HepG2 (cell line): ENCODE measurements around the gene AKAP9. TPM values are rescaled to one million over a fixed set of nuclear protein-coding genes. Genes with fewer than 3 reads are reported as not detected.

ENCODE experiments used
- BCLAF1 ChIP-seq: fragments of 450-650 bp; IDR thresholded peaks from 2 replicates; pipeline ENCODE4 v1.6.1; 2017; ENCODE audit warnings: mild to moderate bottlenecking
- CREM ChIP-seq, 2 experiments: sonication (generic) in 1 of 2; formaldehyde crosslinking in 1 of 2; IDR thresholded peaks; 2 replicates each; pipeline versions ENCODE4 v1.4.0 to v1.6.1; 2016 to 2020; ENCODE audit warnings: antibody characterized with exemption in 1 of 2, mild to moderate bottlenecking in 1 of 2, missing genetic modification reagents in 1 of 2
- DBP ChIP-seq: sonication (generic); formaldehyde crosslinking; IDR thresholded peaks from 2 replicates; pipeline ENCODE4 v1.4.0; 2020; ENCODE audit warnings: missing genetic modification reagents; ENCODE audit errors: not compliant biosample characterization
- HOXA7 ChIP-seq: sonication (generic); formaldehyde crosslinking; IDR thresholded peaks from 2 replicates; pipeline ENCODE4 v1.8.1; 2022; ENCODE audit warnings: mild to moderate bottlenecking, missing genetic modification reagents, moderate library complexity
- KDM4B ChIP-seq: sonication (generic); formaldehyde crosslinking; IDR thresholded peaks from 2 replicates; pipeline ENCODE4 v1.4.0; 2020; ENCODE audit warnings: missing genetic modification reagents
- KLF12 ChIP-seq: sonication (generic); formaldehyde crosslinking; IDR thresholded peaks from 2 replicates; pipeline ENCODE4 v1.4.0; 2020; ENCODE audit warnings: missing genetic modification reagents, borderline replicate concordance
- MAF1 ChIP-seq: sonication (generic); formaldehyde crosslinking; IDR thresholded peaks from 2 replicates; pipeline ENCODE4 v1.5.0; 2020; ENCODE audit warnings: missing genetic modification reagents, borderline replicate concordance
- PAXIP1 ChIP-seq: sonication (generic); formaldehyde crosslinking; conservative IDR thresholded peaks from 2 replicates; pipeline ENCODE4 v1.4.0; 2020; ENCODE audit warnings: mild to moderate bottlenecking, missing genetic modification reagents, moderate library complexity
- SAP130 ChIP-seq: IDR thresholded peaks from 2 replicates; pipeline ENCODE4 v1.6.1; 2016; ENCODE audit warnings: low read depth
- SIX4 ChIP-seq: sonication (generic); formaldehyde crosslinking; IDR thresholded peaks from 2 replicates; pipeline ENCODE4 v1.4.0; 2020; ENCODE audit warnings: missing genetic modification reagents
- SOX6 ChIP-seq, 2 experiments: fragments of 450-650 bp in 1 of 2; sonication (generic) in 1 of 2; formaldehyde crosslinking in 1 of 2; IDR thresholded peaks; 2 replicates each; pipeline versions ENCODE4 v1.4.0 to v1.6.1; 2017 to 2020; ENCODE audit warnings: antibody characterized with exemption in 1 of 2, mild to moderate bottlenecking in 1 of 2, missing genetic modification reagents in 1 of 2
- SPEN ChIP-seq: sonication (generic); formaldehyde crosslinking; IDR thresholded peaks from 2 replicates; pipeline ENCODE4 v1.5.1; 2020; ENCODE audit warnings: low read depth, mild to moderate bottlenecking, missing genetic modification reagents
- TCF7 ChIP-seq: sonication (generic); IDR thresholded peaks from 2 replicates; pipeline ENCODE4 v1.6.1; 2016; ENCODE audit warnings: antibody characterized with exemption, low read depth
- TSC22D2 ChIP-seq: sonication (generic); formaldehyde crosslinking; IDR thresholded peaks from 2 replicates; pipeline ENCODE4 v1.5.1; 2020; ENCODE audit warnings: missing genetic modification reagents, mild to moderate bottlenecking, borderline replicate concordance
- UBTF ChIP-seq: sonication (generic); formaldehyde crosslinking; IDR thresholded peaks from 2 replicates; pipeline ENCODE4 v1.4.0; 2020; ENCODE audit warnings: mild to moderate bottlenecking, missing genetic modification reagents
- ZNF256 ChIP-seq: sonication (generic); formaldehyde crosslinking; conservative IDR thresholded peaks from 2 replicates; pipeline ENCODE4 v1.4.0; 2020; ENCODE audit warnings: missing genetic modification reagents
- ZNF672 ChIP-seq: sonication (generic); formaldehyde crosslinking; IDR thresholded peaks from 2 replicates; pipeline ENCODE4 v1.8.1; 2022; ENCODE audit warnings: missing genetic modification reagents
- ZNF710 ChIP-seq: sonication (generic); formaldehyde crosslinking; IDR thresholded peaks from 2 replicates; pipeline ENCODE4 v1.5.0; 2020; ENCODE audit warnings: mild to moderate bottlenecking, missing genetic modification reagents, borderline replicate concordance
- polyA plus RNA-seq, 8 experiments: library from polyadenylated mRNA; depleted of rRNA in 3 of 8; stranded (reverse) in 7 of 8; unstranded in 1 of 8; fragments of >200 nt; fragmentation: Illumina TruSeq in 4 of 8; extraction: Trizol in 4 of 8; gene quantifications; 2 replicates each; pipeline versions ENCODE4 v1.2.1 to v1.2.3, GENCODE V29; 2011 to 2016; ENCODE audit warnings: low read depth in 4 of 8, missing spikeins in 1 of 8, mixed read lengths in 1 of 8; ENCODE audit not compliant: insufficient read depth in 1 of 8
- total RNA-seq, 5 experiments: library from RNA; depleted of rRNA; stranded (reverse); fragments of >200 nt; fragmentation: Illumina TruSeq; extraction: Trizol; gene quantifications; 2 replicates each; pipeline ENCODE4 v1.2.3, GENCODE V29; 2016; ENCODE audit warnings: low read depth in 1 of 5

AKAP9 gene
- total and polyA plus RNA-seq, 2 of the 13 experiments (the other 11 are each of a cell fraction or from before 2014, with no cell fraction given): 27.6 to 33.1 TPM

- no peak for TF ChIP-seq CREM (IDR thresholded peaks at IDR 0.05)
- TF ChIP-seq CREM (CRISPR knock-in tag; IDR thresholded peaks at IDR 0.05): no peak
- peak; percentile 43; the same call in 1 of the 2 replicates for TF ChIP-seq SAP130
- no peak for TF ChIP-seq MAF1 (CRISPR knock-in tag)
- no peak for TF ChIP-seq ZNF256 (CRISPR knock-in tag)
- no peak for TF ChIP-seq BCLAF1
- no peak for TF ChIP-seq DBP (CRISPR knock-in tag)
- TF ChIP-seq ZNF672 (CRISPR knock-in tag): no peak
- TF ChIP-seq SIX4 (CRISPR knock-in tag): no peak
- no peak for TF ChIP-seq ZNF710 (CRISPR knock-in tag)
- no peak for TF ChIP-seq KLF12 (CRISPR knock-in tag)
- TF ChIP-seq PAXIP1 (CRISPR knock-in tag): 0 out of 2 replicates have a peak, but pooled peaks have one; percentile 25
- no peak for TF ChIP-seq UBTF (CRISPR knock-in tag)
- TF ChIP-seq KDM4B (CRISPR knock-in tag): no peak
- TF ChIP-seq TSC22D2: no peak
- no peak for TF ChIP-seq TCF7
- TF ChIP-seq SPEN: no peak
- no peak for TF ChIP-seq SOX6 (IDR thresholded peaks at IDR 0.05)
- TF ChIP-seq SOX6 (CRISPR knock-in tag; IDR thresholded peaks at IDR 0.05): peak; percentile 27; the same call in 1 of the 2 replicates
- no peak for TF ChIP-seq HOXA7
These were observed 4.8 kb downstream of the AKAP9 start (continued) for GRCh38 chr7:91945476-91945875.
